GM12891 (cell line): ENCODE measurements around the gene NRIP1.

Experiments
- DNase-seq: peaks from one replicate; pipeline ENCODE4 v3.0.0; 2011; ENCODE audit warnings: low spot score; ENCODE audit not compliant: insufficient read length
- FAIRE-seq: peaks from 2 replicates; lab custom pipeline; 2011; peaks lifted over from hg19 to GRCh38; lab: Jason Lieb, UNC
- PAX5 ChIP-seq: IDR thresholded peaks from 2 replicates; pipeline ENCODE4 v1.6.1; 2011; ENCODE audit warnings: low read length, moderate library complexity, mild to moderate bottlenecking; ENCODE audit not compliant: insufficient read depth, severe bottlenecking
- POLR2A ChIP-seq: IDR thresholded peaks from 2 replicates; pipeline ENCODE4 v1.6.1; 2011; ENCODE audit warnings: low read depth, low read length, control low read depth
- POLR2AphosphoS5 ChIP-seq: IDR thresholded peaks from 2 replicates; pipeline ENCODE4 v1.6.1; 2011; ENCODE audit warnings: low read depth, low read length, control low read depth
- POU2F2 ChIP-seq: IDR thresholded peaks from 2 replicates; pipeline ENCODE4 v1.6.1; 2011; ENCODE audit warnings: low read depth, mild to moderate bottlenecking, control low read depth, low read length, moderate library complexity
- SPI1 ChIP-seq: IDR thresholded peaks from 2 replicates; pipeline ENCODE4 v1.6.1; 2011; ENCODE audit warnings: low read depth, low read length, control low read depth
- TAF1 ChIP-seq: IDR thresholded peaks from 2 replicates; pipeline ENCODE4 v1.6.1; 2011; ENCODE audit warnings: low read depth, low read length, control low read depth

NRIP1 gene

GRCh38 chr21:14926186-14926585, 138.6 kb downstream of the NRIP1 start:
- FAIRE-seq (no peak), DNase-seq (no peak)
- TF ChIP-seq POU2F2 (no peak), POLR2A (no peak), SPI1 (no peak), TAF1 (no peak), PAX5 (no peak), POLR2AphosphoS5 (no peak)

GRCh38 chr21:14923468-14923867, 141.3 kb downstream of the NRIP1 start:
- FAIRE-seq (no peak), DNase-seq (no peak)
- no peak for TF ChIP-seq PAX5

- no peak for DNase-seq
- TF ChIP-seq POLR2A (no peak), POU2F2 (no peak), SPI1 (no peak), PAX5 (no peak), TAF1 (no peak), POLR2AphosphoS5 (no peak)
- no peak for FAIRE-seq
These were observed 141.8 kb downstream of the NRIP1 start for GRCh38 chr21:14922980-14923379.

DNA sequence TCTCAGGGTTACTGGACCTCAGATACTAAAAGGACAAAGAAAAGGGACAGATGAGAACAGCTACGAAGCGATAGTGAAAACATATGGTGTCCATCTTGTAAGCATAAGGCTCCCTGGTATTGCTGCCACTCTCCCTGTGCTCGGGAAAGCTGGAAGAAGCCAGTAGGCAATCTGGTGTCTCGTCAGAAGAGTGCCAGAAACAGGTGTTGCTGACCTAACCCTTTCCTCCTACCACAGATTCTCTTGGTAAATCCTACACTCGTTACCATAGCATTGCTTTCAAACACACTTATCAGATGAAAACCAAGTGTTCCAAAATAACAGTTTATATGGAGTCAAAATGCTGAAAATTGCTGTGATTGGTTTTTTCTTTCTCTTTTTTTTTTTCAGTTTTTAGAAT, 146.3 kb downstream of the NRIP1 start:
- FAIRE-seq (no peak), DNase-seq (no peak)
- no peak for TF ChIP-seq POLR2A
- TF ChIP-seq POU2F2: no peak
- TF ChIP-seq POLR2AphosphoS5: no peak
- no peak for TF ChIP-seq SPI1
- TF ChIP-seq TAF1: no peak
- TF ChIP-seq PAX5: no peak

- FAIRE-seq (no peak), DNase-seq (no peak)
- TF ChIP-seq PAX5: no peak
- TF ChIP-seq SPI1: no peak
- no peak for TF ChIP-seq POLR2A
- TF ChIP-seq POLR2AphosphoS5: no peak
- TF ChIP-seq POU2F2: no peak
- TF ChIP-seq TAF1: no peak
These were observed 147.0 kb downstream of the NRIP1 start for GRCh38 chr21:14917762-14918161.

DNA sequence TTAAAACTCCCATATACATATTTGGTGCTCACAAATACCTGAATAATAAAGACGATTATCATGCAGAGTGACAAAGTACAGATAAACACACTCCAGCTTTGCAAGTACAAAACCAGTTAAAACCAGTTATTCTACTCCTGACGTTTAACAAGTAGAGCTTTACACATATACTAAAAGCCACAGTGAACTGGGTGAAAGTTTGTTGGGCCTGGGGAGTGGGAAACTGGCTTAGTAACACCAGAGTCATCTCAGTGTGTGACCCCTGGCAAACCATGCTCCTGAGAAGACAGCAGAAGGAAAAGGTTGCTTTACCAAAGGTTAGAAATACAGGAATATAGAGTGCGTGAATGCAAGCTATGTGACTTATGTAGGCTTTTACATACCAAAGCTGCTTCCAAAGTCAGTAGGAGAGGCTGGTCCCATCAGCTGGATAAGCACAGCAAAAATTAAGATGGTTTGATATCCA, 148.1 kb downstream of the NRIP1 start:
- TF ChIP-seq PAX5 (no peak), POLR2A (no peak), TAF1 (no peak), POU2F2 (no peak)
- no peak for DNase-seq
- FAIRE-seq: no peak

DNA sequence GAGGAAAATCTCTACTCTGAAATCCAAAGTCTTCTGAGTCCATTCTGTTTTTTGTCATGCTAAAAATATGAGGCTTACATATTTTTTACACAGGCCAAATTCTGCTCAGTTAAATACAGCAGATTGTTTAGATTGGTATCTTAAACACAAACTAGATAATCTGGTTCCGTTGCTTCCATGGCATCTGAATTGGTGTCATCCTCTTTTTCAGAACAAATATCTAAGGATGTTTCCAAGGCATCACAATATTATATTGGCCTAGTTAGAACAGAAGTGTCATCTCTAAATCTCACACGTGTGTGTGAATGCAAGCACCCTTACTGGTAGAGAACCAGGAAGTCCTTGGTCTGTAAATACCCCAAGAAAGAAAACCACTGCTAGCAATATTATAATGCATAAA, 151.2 kb downstream of the NRIP1 start:
- no peak for TF ChIP-seq TAF1
- no peak for TF ChIP-seq POLR2A
- TF ChIP-seq SPI1: no peak
- TF ChIP-seq POU2F2: no peak
- no peak for TF ChIP-seq POLR2AphosphoS5
- TF ChIP-seq PAX5: no peak
- no peak for DNase-seq
- no peak for FAIRE-seq

- no peak for DNase-seq
- no peak for FAIRE-seq
- no peak for TF ChIP-seq TAF1
- TF ChIP-seq PAX5: no peak
- TF ChIP-seq POU2F2: no peak
- TF ChIP-seq SPI1: no peak
- no peak for TF ChIP-seq POLR2AphosphoS5
- TF ChIP-seq POLR2A: no peak
These were observed 153.4 kb downstream of the NRIP1 start for GRCh38 chr21:14911351-14911750.
